Sigmoid colon (tissue), 7 donors: ENCODE data around the gene CDK5. TPM values are rescaled to one million over a fixed set of nuclear protein-coding genes. Genes with fewer than 3 reads are reported as not detected.

Experiments used
- DNase-seq: peaks from one replicate; pipeline ENCODE4 v3.0.0-alpha.2; 2019
- H3K27ac ChIP-seq, 4 donors: fragments of 200-600 bp; sonication (generic); one replicate each; pipeline ENCODE4 v1.5.1; 2016 to 2019; ENCODE audit warnings: mild to moderate bottlenecking in 1 of 4
- H3K27me3 ChIP-seq, 3 donors: fragments of 200-600 bp; sonication (generic); one replicate each; pipeline ENCODE4 v1.5.1; 2019; ENCODE audit warnings: mild to moderate bottlenecking in 1 of 3
- H3K36me3 ChIP-seq, 4 donors: fragments of 200-600 bp; sonication (generic); one replicate each; pipeline ENCODE4 v1.5.1; 2016 to 2019
- H3K4me1 ChIP-seq, 4 donors: fragments of 200-600 bp; sonication (generic); one replicate each; pipeline ENCODE4 v1.5.1; 2017 to 2019
- H3K4me3 ChIP-seq, 4 donors: fragments of 200-600 bp; sonication (generic); one replicate each; pipeline ENCODE4 v1.5.1; 2017 to 2019; ENCODE audit warnings: mild to moderate bottlenecking in 2 of 4, moderate library complexity in 1 of 4
- H3K9me3 ChIP-seq, 4 donors: fragments of 200-600 bp in 3 of 4; sonication (generic) in 3 of 4; one replicate each; pipeline versions ENCODE4 v1.5.1 to v1.6.1; 2013 to 2019
- EP300 ChIP-seq, 4 donors: sonication (generic); formaldehyde crosslinking; IDR thresholded peaks; one replicate each; pipeline ENCODE4 v1.6.1; 2017; ENCODE audit warnings: antibody characterized with exemption in 4 of 4
- POLR2A ChIP-seq, 2 donors: fragments of 450-650 bp; IDR thresholded peaks; one replicate each; pipeline ENCODE4 v1.6.1; 2016; ENCODE audit warnings: antibody characterized with exemption in 2 of 2, mild to moderate bottlenecking in 2 of 2, moderate library complexity in 2 of 2
- POLR2AphosphoS5 ChIP-seq, 4 donors: sonication (generic); formaldehyde crosslinking; IDR thresholded peaks; one replicate each; pipeline ENCODE4 v1.6.1; 2017; ENCODE audit warnings: antibody characterized with exemption in 4 of 4
- WGBS, 2 donors: extraction: QIAGEN DNeasy Blood & Tissue Kit; methylation state at CpG; one replicate each; pipeline ENCODE4 v1.1.7; 2013; 5-methylcytosine and 5-hydroxymethylcytosine counted together
- intact Hi-C: fragments of 100-400 bp; cut with DNase I; formaldehyde crosslinking; loops from one replicate; pipeline ENCODE4 v1.15.1; 2023
- polyA plus RNA-seq, 3 donors: library from polyadenylated mRNA; stranded (reverse); fragments of 200-250 nt; gene quantifications; one replicate each; pipeline ENCODE4 v1.2.3, GENCODE V29; 2013
- total RNA-seq, 4 donors: library from RNA; depleted of rRNA; stranded (reverse); fragments of >200 nt; gene quantifications; one replicate each; pipeline ENCODE4 v1.1.0, GENCODE V29; 2016
- TF ChIP-seq, protein P1 (sequence below), 4 experiments: fragments of 450-650 bp in 3 of 4; fragments of 200-600 bp in 1 of 4; IDR thresholded peaks; one replicate each; pipeline ENCODE4 v1.5.1; 2016 to 2019; ENCODE audit warnings: antibody characterized with exemption in 4 of 4, mild to moderate bottlenecking in 3 of 4, moderate library complexity in 2 of 4
- donor health status: healthy with polysubstance abuse.
- donor health status: Bipolar disorder and iron deficiency.
- donor health status: healthy.

CDK5 gene
- total and polyA plus RNA-seq, 7 donors, result 6.0 to 10.6 (median 8.2) TPM

DNA sequence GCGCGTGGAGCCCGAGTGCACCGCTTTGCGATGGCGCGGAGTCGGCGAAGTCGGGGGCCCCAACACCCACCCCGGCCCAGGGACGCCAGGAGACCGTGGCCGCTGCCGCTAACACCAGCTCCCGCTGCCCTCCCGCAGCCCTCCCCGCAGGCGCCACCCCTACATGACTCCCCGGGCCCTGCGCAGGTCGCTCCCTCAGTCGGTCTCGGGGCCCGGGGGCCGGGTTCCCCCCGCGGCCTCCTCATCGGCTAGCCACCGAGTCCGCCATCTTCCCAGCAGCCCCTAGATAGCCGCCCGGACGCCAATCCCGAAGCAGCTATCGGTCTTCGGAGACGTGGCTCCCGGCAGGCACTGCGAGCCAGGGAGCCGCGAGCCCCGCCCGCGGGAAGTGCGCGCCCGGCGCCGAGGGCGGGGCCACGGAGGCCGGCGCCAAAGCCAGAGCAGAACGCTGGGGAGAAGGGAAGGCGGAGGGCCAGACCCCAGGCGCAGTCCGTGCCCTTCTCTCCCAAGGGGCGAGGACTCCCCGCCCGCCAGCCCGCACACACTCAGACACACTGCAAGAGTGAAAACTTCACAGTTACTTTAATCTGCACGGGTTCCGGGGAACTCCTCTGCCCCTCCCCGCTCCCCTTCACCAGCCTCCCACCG lies 22.9 kb upstream of the CDK5 start, which contains the start of gene FASTK:
Gene FASTK (minus strand): TSS at position 288 of the 648 bp plus-strand sequence. CDS start 43 bp downstream, at position 245.
- peak; percentile 95 for DNase-seq
- 1 to 2% methylated on average over 66 of the region's 66 CpGs for WGBS, 2 donors
- Histone ChIP-seq H3K27me3 (no peaks in the 10 kb centered on the region), H3K9me3 (no peaks in the 10 kb centered on the region), H3K27ac (peak within 1 kb of the TSS; percentile 92 to 98 (median 96)), H3K4me1 (peaks cover 0 to 65% (median 63%) of the 10 kb centered on the region in 4 donors), H3K36me3 (peaks cover 0 to 18% (median 4%) of the 10 kb centered on the region in 4 donors), H3K4me3 (peak within 1 kb of the TSS; percentile 82 to 99 (median 88))
- intact Hi-C loops, result loop anchor here (1.0 kb wide), 1 partner anchor 21 kb away; the partner anchor contains the start of gene SLC4A2
- peak; percentile 64 to 84 (median 83) for TF ChIP-seq POLR2AphosphoS5 (IDR thresholded peaks at IDR 0.05)
- peak in 1 of 2 donors; percentile 30 for TF ChIP-seq POLR2A (IDR thresholded peaks at IDR 0.05)
- no peak for TF ChIP-seq EP300 (IDR thresholded peaks at IDR 0.05)
- TF ChIP-seq, protein P1, sequence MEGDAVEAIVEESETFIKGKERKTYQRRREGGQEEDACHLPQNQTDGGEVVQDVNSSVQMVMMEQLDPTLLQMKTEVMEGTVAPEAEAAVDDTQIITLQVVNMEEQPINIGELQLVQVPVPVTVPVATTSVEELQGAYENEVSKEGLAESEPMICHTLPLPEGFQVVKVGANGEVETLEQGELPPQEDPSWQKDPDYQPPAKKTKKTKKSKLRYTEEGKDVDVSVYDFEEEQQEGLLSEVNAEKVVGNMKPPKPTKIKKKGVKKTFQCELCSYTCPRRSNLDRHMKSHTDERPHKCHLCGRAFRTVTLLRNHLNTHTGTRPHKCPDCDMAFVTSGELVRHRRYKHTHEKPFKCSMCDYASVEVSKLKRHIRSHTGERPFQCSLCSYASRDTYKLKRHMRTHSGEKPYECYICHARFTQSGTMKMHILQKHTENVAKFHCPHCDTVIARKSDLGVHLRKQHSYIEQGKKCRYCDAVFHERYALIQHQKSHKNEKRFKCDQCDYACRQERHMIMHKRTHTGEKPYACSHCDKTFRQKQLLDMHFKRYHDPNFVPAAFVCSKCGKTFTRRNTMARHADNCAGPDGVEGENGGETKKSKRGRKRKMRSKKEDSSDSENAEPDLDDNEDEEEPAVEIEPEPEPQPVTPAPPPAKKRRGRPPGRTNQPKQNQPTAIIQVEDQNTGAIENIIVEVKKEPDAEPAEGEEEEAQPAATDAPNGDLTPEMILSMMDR (IDR thresholded peaks at IDR 0.05), result no peak

DNA sequence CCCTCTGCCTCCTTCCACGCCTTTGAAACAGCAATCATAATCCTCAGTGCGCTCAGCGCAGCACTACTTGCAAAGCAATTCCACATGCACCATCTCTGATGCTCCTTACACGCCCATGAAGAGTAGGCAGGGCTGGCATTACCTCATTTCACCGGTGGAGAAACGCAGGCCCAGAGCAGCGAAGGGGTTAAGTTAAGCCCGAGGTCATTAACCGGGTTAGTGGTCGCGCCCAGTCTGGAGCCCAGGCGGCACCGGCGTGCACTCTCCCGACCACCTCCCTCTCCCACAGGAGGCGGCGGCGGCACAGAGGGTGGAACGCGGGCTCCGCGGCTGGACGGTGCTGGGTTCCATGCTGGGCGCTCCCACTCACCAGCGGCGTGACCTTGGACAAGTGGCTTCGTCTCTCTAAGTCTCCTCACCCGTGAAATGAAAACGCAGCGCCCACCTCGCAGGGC lies 22.4 kb upstream of the CDK5 start:
- H3K27me3 ChIP-seq, result no peaks in the 10 kb centered on the region
- TF ChIP-seq EP300 (IDR thresholded peaks at IDR 0.05) (no peak), POLR2AphosphoS5 (IDR thresholded peaks at IDR 0.05) (no peak), POLR2A (IDR thresholded peaks at IDR 0.05) (no peak)
- TF ChIP-seq, protein P1 (IDR thresholded peaks at IDR 0.05), result no peak
- H3K4me1 ChIP-seq, result peaks cover 0 to 60% (median 57%) of the 10 kb centered on the region in 4 donors
- DNase-seq, result no peak
- H3K27ac ChIP-seq, result peak overlapping the region; percentile 92 to 98 (median 96)
- peak overlapping the region; percentile 82 to 99 (median 88) for H3K4me3 ChIP-seq
- H3K9me3 ChIP-seq, result no peaks in the 10 kb centered on the region
- intact Hi-C loops, result no loop called here
- peaks cover 6 to 24% (median 9%) of the 10 kb centered on the region in 4 donors for H3K36me3 ChIP-seq
- WGBS, 2 donors, result 0 to 1% methylated on average over 31 of the region's 31 CpGs

DNA sequence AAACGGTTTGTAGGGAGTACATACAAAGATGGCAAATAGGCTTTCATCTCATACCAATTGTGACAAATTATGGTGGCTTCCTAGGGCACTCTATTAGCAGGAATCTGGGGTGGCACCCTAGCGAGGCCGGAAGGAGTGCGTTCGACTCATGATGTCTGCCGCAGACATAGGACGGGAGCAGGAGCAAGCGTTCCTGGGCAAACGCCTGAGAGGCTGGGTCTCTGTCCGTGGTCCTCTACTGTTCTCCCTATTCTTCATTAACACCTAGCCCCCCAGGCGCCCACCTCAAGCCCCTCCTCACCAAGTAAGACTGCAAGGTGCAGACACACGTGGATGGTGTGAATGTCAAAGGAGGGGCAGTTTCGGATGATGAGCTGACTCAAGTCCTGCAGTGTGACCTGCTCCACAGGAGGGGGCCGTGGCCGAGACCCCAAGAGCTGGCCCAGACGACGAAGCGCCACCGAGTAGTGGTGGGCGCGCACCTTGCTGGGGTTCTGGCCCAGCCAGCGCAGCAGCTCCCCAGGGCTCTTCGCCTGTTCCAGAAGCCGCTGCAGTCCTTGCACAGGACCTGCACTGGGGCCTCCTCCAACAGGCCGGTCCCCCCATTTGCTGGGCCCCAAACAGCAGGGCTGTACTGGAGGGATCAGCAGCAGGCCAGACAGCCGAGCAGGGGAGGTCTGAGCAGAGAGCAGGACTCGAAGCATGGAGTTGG lies 21.7 kb upstream of the CDK5 start:
- no peak for DNase-seq
- Histone ChIP-seq H3K27me3 (no peaks in the 10 kb centered on the region), H3K4me3 (peak overlapping the region; percentile 82 to 99 (median 88)), H3K36me3 (peaks cover 13 to 31% (median 17%) of the 10 kb centered on the region in 4 donors), H3K27ac (peak overlapping the region; percentile 92 to 98 (median 96)), H3K4me1 (peaks cover 0 to 59% (median 55%) of the 10 kb centered on the region in 4 donors), H3K9me3 (no peaks in the 10 kb centered on the region)
- intact Hi-C loops, result no loop called here
- TF ChIP-seq POLR2AphosphoS5 (IDR thresholded peaks at IDR 0.05), result no peak
- 82 to 84% methylated on average over 27 of the region's 27 CpGs for WGBS, 2 donors

DNA sequence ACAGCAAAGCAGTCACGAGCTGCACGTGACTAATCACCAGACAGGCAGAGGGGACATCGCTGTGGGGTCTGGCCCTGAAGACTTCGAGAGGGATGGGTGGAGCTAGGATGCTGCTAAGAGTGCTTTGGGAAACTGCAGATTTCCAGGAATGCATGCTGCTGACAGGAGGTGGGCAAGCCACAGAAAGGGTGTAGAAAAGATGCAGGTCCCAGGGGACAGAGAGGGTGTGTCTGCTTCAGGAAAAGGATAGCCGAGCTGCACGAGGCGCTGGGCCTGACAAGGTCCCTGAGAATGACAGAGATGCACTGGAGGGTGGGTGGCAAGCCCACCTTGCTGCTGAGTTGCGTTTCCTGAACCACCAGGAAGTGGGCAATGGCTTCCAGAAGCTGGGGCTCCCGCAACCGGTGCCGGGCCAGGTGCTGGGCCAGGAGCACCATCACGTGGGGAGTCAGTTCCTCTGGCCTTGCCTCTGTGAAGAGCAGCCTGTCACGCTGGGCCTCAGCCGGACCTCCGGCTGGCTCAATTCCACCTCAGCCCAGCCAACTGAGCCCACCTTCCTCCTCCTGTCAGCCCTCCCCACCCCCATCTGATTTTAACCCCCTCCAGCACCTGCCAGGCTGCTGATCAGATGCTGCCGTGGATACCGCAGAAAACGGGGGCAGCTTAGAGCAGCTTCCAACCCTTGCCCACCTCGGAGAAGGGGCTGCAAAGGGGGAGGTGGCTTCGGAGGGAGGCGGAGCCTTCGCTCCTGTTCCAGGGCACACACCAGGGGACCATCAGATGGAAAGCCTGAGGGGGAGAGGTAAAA lies 20.7 kb upstream of the CDK5 start:
- H3K4me1 ChIP-seq, result peaks cover 0 to 54% (median 51%) of the 10 kb centered on the region in 4 donors
- intact Hi-C loops, result no loop called here
- H3K27ac ChIP-seq, result peak overlapping the region in 3 of 4 donors; percentile 51 to 97 (median 57)
- H3K27me3 ChIP-seq, result no peaks in the 10 kb centered on the region
- DNase-seq, result peak; percentile 88
- TF ChIP-seq POLR2AphosphoS5 (IDR thresholded peaks at IDR 0.05), result peak in 1 of 4 donors; percentile 36
- no peak for TF ChIP-seq EP300 (IDR thresholded peaks at IDR 0.05)
- H3K4me3 ChIP-seq, result no peak overlapping the region
- 61 to 66% methylated on average over 22 of the region's 22 CpGs for WGBS, 2 donors
- H3K9me3 ChIP-seq, result no peaks in the 10 kb centered on the region
- H3K36me3 ChIP-seq, result peaks cover 22 to 41% (median 24%) of the 10 kb centered on the region in 4 donors

DNA sequence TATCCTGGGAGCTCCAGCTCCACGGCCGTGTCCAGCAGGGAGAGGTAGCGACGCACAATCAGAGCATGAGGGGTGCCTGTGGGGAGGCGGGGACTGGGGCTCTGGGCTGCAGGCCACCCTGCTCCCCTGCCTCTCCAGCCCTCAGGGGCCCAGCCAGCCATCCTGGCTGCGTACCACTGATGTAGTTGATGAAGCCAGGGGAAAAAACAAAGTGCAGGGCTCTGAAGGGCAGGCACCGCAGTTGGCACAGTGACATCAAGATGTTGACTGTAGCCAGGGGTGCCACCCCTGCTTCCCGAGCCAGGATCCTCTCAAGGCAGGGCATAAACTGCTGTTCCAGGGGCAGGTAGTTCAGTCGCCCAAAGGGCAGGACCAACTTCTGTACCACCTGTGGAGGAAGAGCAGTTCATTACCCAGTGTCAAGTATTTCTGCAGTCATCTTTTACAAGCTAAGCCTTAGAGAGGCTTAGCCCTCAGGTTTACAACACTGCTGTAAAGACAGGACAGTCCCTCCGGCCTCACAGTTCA lies 20.1 kb upstream of the CDK5 start:
- Histone ChIP-seq H3K27ac (peak overlapping the region in 3 of 4 donors; percentile 51 to 97 (median 57)), H3K9me3 (no peaks in the 10 kb centered on the region), H3K4me3 (no peak overlapping the region), H3K27me3 (no peaks in the 10 kb centered on the region), H3K36me3 (peaks cover 23 to 47% (median 28%) of the 10 kb centered on the region in 4 donors), H3K4me1 (peaks cover 0 to 53% (median 49%) of the 10 kb centered on the region in 4 donors)
- no peak for DNase-seq
- intact Hi-C loops, result no loop called here
- TF ChIP-seq POLR2A (IDR thresholded peaks at IDR 0.05) (no peak), EP300 (IDR thresholded peaks at IDR 0.05) (no peak), POLR2AphosphoS5 (IDR thresholded peaks at IDR 0.05) (no peak)
- TF ChIP-seq, protein P1 (IDR thresholded peaks at IDR 0.05), result no peak
- 57 to 78% methylated on average over 10 of the region's 10 CpGs for WGBS, 2 donors
